ENCODE data around the gene SLC35F1.

DNA sequence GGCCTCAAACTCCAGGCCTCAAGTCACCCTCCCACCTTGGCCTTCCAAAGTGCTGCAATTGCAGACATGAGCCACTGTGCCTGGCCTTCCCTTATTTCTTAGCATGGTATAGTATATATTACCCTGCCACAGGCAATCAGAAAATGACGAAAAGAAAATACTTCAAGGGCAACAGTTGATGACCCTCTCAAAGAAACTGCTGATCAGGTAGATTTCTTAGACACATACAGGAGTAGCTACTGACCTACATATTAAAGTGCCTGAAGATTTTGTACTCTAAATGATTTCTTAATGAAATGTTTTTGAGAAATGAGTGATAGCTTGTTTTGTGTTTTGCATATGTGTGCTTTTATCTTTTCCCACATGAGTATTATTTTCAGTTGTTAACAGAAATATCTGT is 4.6 kb downstream of the SLC35F1 start:
- TF ChIP-seq, protein P1, sequence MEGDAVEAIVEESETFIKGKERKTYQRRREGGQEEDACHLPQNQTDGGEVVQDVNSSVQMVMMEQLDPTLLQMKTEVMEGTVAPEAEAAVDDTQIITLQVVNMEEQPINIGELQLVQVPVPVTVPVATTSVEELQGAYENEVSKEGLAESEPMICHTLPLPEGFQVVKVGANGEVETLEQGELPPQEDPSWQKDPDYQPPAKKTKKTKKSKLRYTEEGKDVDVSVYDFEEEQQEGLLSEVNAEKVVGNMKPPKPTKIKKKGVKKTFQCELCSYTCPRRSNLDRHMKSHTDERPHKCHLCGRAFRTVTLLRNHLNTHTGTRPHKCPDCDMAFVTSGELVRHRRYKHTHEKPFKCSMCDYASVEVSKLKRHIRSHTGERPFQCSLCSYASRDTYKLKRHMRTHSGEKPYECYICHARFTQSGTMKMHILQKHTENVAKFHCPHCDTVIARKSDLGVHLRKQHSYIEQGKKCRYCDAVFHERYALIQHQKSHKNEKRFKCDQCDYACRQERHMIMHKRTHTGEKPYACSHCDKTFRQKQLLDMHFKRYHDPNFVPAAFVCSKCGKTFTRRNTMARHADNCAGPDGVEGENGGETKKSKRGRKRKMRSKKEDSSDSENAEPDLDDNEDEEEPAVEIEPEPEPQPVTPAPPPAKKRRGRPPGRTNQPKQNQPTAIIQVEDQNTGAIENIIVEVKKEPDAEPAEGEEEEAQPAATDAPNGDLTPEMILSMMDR (tag by site-specific recombination; IDR thresholded peaks at IDR 0.05): no peak
- no peak for TF ChIP-seq ZNF274 (IDR thresholded peaks at IDR 0.05; ENCODE audit: low read length)
- TF ChIP-seq ZNF274 (tag by site-specific recombination; IDR thresholded peaks at IDR 0.05; ENCODE audit: borderline replicate concordance): no peak
- no peak for TF ChIP-seq ZNF121 (tag by site-specific recombination; IDR thresholded peaks at IDR 0.05)
- TF ChIP-seq, protein P2, sequence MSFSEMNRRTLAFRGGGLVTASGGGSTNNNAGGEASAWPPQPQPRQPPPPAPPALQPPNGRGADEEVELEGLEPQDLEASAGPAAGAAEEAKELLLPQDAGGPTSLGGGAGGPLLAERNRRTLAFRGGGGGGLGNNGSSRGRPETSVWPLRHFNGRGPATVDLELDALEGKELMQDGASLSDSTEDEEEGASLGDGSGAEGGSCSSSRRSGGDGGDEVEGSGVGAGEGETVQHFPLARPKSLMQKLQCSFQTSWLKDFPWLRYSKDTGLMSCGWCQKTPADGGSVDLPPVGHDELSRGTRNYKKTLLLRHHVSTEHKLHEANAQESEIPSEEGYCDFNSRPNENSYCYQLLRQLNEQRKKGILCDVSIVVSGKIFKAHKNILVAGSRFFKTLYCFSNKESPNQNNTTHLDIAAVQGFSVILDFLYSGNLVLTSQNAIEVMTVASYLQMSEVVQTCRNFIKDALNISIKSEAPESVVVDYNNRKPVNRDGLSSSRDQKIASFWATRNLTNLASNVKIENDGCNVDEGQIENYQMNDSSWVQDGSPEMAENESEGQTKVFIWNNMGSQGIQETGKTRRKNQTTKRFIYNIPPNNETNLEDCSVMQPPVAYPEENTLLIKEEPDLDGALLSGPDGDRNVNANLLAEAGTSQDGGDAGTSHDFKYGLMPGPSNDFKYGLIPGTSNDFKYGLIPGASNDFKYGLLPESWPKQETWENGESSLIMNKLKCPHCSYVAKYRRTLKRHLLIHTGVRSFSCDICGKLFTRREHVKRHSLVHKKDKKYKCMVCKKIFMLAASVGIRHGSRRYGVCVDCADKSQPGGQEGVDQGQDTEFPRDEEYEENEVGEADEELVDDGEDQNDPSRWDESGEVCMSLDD (tag by site-specific recombination; IDR thresholded peaks at IDR 0.05): no peak
- no peak for TF ChIP-seq ZNF624 (tag by site-specific recombination; IDR thresholded peaks at IDR 0.05)
- no peak for TF ChIP-seq ZNF529 (tag by site-specific recombination; IDR thresholded peaks at IDR 0.05; ENCODE audit: insufficient replicate concordance)
- no peak for TF ChIP-seq SP2 (tag by site-specific recombination; IDR thresholded peaks at IDR 0.05)
- no peak for TF ChIP-seq OSR2 (tag by site-specific recombination; IDR thresholded peaks at IDR 0.05)
- TF ChIP-seq ZNF549 (tag by site-specific recombination; IDR thresholded peaks at IDR 0.05): no peak
- no peak for TF ChIP-seq ZNF791 (tag by site-specific recombination; IDR thresholded peaks at IDR 0.05)
- no peak for TF ChIP-seq HOXD13 (CRISPR knock-in tag; IDR thresholded peaks at IDR 0.05; ENCODE audit: borderline replicate concordance)
